Measurements from ENCODE around the gene CDC14B.
"Not testable (repeated sequence)": the region's sequence is repeated elsewhere in the genome, so short reads cannot be mapped to it uniquely, and the experiment has no call there.

CDC14B gene

GRCh38 chr9:96651626-96652025 is 32.0 kb upstream of the CDC14B start:
- Histone ChIP-seq H3K4me1 (ENCODE audit: control insufficient read depth, insufficient read depth, low read length) (peaks cover 8% of the 10 kb centered on the region), H3K27me3 (ENCODE audit: control insufficient read depth, insufficient read depth, low read length) (no peaks in the 10 kb centered on the region), H3K9me3 (replicated peaks; ENCODE audit: low read length) (no peaks in the 10 kb centered on the region), H3K9ac (ENCODE audit: low read depth, low read length) (no peak overlapping the region), H3K4me3 (ENCODE audit: low read length) (no peak overlapping the region), H3K4me2 (ENCODE audit: low read length) (no peak overlapping the region), H3K36me3 (ENCODE audit: insufficient read depth, low read length) (peaks cover 20% of the 10 kb centered on the region)

DNA sequence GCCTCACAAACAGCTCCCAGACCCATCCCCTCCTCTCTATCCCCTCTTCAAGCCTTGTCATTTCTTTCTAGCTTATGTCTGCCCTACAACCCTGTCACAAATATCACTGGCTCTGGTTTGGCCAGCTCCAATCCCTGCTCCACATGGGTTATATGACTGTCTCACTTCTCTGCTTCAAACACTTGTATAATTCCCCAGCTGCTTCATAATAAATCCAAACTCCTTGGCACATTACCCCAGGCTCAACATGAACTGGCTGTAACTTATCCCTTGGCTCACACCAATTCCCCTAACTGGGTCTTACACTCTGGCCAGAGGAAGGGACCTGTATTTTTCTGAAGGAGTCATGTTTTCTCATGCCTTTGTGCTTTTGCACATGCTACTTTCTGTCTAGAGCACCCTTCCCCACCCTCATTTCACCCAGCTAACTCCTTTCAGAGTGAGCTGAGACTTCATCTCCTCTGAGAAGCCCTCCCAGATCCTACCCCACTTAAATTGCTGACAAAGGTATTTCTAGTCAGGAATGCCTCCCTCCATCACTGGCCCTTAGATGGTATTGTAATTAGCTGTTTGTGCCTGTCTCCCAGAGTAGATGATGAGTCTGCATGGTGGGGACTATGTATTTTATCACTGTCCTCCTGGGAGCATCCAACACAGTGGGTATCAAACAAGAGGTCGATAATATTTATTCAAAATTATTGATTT is 30.1 kb upstream of the CDC14B start:
- Histone ChIP-seq H3K9ac (ENCODE audit: low read depth, low read length) (no peak overlapping the region), H3K4me3 (ENCODE audit: low read length) (no peak overlapping the region), H3K9me3 (replicated peaks; ENCODE audit: low read length) (no peaks in the 10 kb centered on the region), H3K4me1 (ENCODE audit: control insufficient read depth, insufficient read depth, low read length) (peaks cover 17% of the 10 kb centered on the region), H3K4me2 (ENCODE audit: low read length) (no peak overlapping the region), H3K36me3 (ENCODE audit: insufficient read depth, low read length) (peaks cover 23% of the 10 kb centered on the region), H3K27me3 (ENCODE audit: control insufficient read depth, insufficient read depth, low read length) (no peaks in the 10 kb centered on the region)

GRCh38 chr9:96646081-96646991 is 26.7 kb upstream of the CDC14B start:
- H3K4me1 ChIP-seq (ENCODE audit: control insufficient read depth, insufficient read depth, low read length): peaks cover 13% of the 10 kb centered on the region
- H3K27me3 ChIP-seq (ENCODE audit: control insufficient read depth, insufficient read depth, low read length): no peaks in the 10 kb centered on the region
- no peak overlapping the region for H3K4me3 ChIP-seq (ENCODE audit: low read length)
- H3K4me2 ChIP-seq (ENCODE audit: low read length): peak overlapping the region; percentile 36
- H3K36me3 ChIP-seq (ENCODE audit: insufficient read depth, low read length): peaks cover 25% of the 10 kb centered on the region
- H3K9me3 ChIP-seq (replicated peaks; ENCODE audit: low read length): no peaks in the 10 kb centered on the region
- peak overlapping the region; percentile 25 for H3K9ac ChIP-seq (ENCODE audit: low read depth, low read length)

- no peak overlapping the region for H3K9ac ChIP-seq (ENCODE audit: low read depth, low read length)
- peaks cover 7% of the 10 kb centered on the region for H3K36me3 ChIP-seq (ENCODE audit: insufficient read depth, low read length)
- no peaks in the 10 kb centered on the region for H3K9me3 ChIP-seq (replicated peaks; ENCODE audit: low read length)
- H3K4me3 ChIP-seq (ENCODE audit: low read length): no peak overlapping the region
- H3K4me1 ChIP-seq (ENCODE audit: control insufficient read depth, insufficient read depth, low read length): peaks cover 13% of the 10 kb centered on the region
- no peaks in the 10 kb centered on the region for H3K27me3 ChIP-seq (ENCODE audit: control insufficient read depth, insufficient read depth, low read length)
- H3K4me2 ChIP-seq (ENCODE audit: low read length): no peak overlapping the region
Measured at GRCh38 chr9:96644137-96644536, 24.5 kb upstream of the CDC14B start.

DNA sequence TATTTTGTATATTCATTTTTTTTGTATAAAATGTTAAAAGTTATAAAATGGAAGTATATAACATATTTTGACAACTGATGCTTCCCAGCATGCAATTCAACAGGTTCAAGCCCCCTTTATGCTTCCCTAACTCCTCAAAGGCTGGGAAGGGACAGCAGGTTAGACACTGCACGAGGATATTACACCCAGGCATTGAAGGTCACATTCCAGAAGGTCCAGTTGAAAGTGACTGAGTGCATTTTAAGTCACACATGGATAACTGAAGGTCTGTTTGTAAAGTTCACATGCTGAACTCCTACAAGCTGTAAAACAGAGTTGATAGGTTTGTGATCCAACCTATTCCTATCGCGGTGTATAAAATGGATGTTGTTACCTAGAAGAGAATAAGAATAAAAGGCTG is 21.9 kb upstream of the CDC14B start:
- H3K9ac ChIP-seq (ENCODE audit: low read depth, low read length): no peak overlapping the region
- H3K27me3 ChIP-seq (ENCODE audit: control insufficient read depth, insufficient read depth, low read length): no peaks in the 10 kb centered on the region
- H3K4me3 ChIP-seq (ENCODE audit: low read length): no peak overlapping the region
- peaks cover 16% of the 10 kb centered on the region for H3K4me1 ChIP-seq (ENCODE audit: control insufficient read depth, insufficient read depth, low read length)
- peaks cover 7% of the 10 kb centered on the region for H3K36me3 ChIP-seq (ENCODE audit: insufficient read depth, low read length)
- no peaks in the 10 kb centered on the region for H3K9me3 ChIP-seq (replicated peaks; ENCODE audit: low read length)
- no peak overlapping the region for H3K4me2 ChIP-seq (ENCODE audit: low read length)

DNA sequence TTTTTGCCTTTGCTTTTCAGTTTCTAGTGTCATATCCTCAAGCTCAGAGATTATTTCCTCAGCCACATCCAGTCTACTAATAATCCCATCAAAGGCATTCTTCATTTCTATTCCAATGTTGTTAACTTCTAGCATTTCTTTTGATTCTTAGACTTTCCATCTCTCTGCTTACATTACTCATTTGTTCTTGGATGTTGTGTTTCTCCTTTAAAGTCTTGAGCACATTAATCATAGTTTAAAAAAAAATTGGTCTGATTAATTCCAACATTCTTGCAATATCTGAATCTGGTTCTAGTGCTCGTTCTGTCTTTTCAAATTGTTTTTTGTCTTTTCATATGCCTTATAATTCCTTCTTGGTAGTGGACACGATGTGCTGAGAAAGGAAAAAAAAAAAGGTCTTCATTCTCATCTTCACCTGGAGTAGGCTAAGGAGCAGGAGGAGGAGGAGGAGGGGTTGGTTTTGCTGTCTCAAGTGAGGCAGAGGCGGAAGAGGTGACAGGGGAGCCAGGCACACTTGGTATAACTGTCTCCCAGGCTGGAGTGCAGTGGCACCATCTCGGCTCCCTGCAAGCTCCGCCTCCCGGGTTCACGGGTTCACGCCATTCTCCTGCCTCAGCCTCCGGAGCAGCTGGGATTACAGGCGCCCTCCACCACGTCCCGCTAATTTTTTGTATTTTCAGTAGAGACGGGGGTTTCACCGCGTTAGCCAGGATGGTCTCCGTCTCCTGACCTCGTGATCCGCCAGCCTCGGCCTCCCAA is 19.1 kb upstream of the CDC14B start:
- Histone ChIP-seq H3K9ac (ENCODE audit: low read depth, low read length) (no peak overlapping the region), H3K27me3 (ENCODE audit: control insufficient read depth, insufficient read depth, low read length) (no peaks in the 10 kb centered on the region), H3K36me3 (ENCODE audit: insufficient read depth, low read length) (peaks cover 4% of the 10 kb centered on the region), H3K4me2 (ENCODE audit: low read length) (peak overlapping the region; percentile 26), H3K9me3 (replicated peaks; ENCODE audit: low read length) (no peaks in the 10 kb centered on the region), H3K4me1 (ENCODE audit: control insufficient read depth, insufficient read depth, low read length) (peaks cover 8% of the 10 kb centered on the region), H3K4me3 (ENCODE audit: low read length) (no peak overlapping the region)

GRCh38 chr9:96636368-96636767 is 16.7 kb upstream of the CDC14B start:
- Histone ChIP-seq H3K9ac (ENCODE audit: low read depth, low read length) (no peak overlapping the region), H3K27me3 (ENCODE audit: control insufficient read depth, insufficient read depth, low read length) (no peaks in the 10 kb centered on the region), H3K4me2 (ENCODE audit: low read length) (no peak overlapping the region), H3K4me3 (ENCODE audit: low read length) (no peak overlapping the region), H3K4me1 (ENCODE audit: control insufficient read depth, insufficient read depth, low read length) (peaks cover 8% of the 10 kb centered on the region), H3K9me3 (replicated peaks; ENCODE audit: low read length) (no peaks in the 10 kb centered on the region), H3K36me3 (ENCODE audit: insufficient read depth, low read length) (no peaks in the 10 kb centered on the region)

- not testable (repeated sequence) for H3K4me1 ChIP-seq (ENCODE audit: control insufficient read depth, insufficient read depth, low read length); H3K27me3 ChIP-seq (ENCODE audit: control insufficient read depth, insufficient read depth, low read length); H3K9me3 ChIP-seq (replicated peaks; ENCODE audit: low read length); H3K36me3 ChIP-seq (ENCODE audit: insufficient read depth, low read length); H3K9ac ChIP-seq (ENCODE audit: low read depth, low read length); H3K4me3 ChIP-seq (ENCODE audit: low read length); H3K4me2 ChIP-seq (ENCODE audit: low read length)
Measured at GRCh38 chr9:96633579-96633978, 13.9 kb upstream of the CDC14B start.

GRCh38 chr9:96626912-96627311 is 7.3 kb upstream of the CDC14B start:
- Histone ChIP-seq H3K4me1 (ENCODE audit: control insufficient read depth, insufficient read depth, low read length) (peaks cover 10% of the 10 kb centered on the region), H3K9me3 (replicated peaks; ENCODE audit: low read length) (no peaks in the 10 kb centered on the region), H3K4me2 (ENCODE audit: low read length) (peak overlapping the region; percentile 52), H3K4me3 (ENCODE audit: low read length) (no peak overlapping the region), H3K36me3 (ENCODE audit: insufficient read depth, low read length) (no peaks in the 10 kb centered on the region), H3K27me3 (ENCODE audit: control insufficient read depth, insufficient read depth, low read length) (peaks cover 10% of the 10 kb centered on the region), H3K9ac (ENCODE audit: low read depth, low read length) (no peak overlapping the region)

DNA sequence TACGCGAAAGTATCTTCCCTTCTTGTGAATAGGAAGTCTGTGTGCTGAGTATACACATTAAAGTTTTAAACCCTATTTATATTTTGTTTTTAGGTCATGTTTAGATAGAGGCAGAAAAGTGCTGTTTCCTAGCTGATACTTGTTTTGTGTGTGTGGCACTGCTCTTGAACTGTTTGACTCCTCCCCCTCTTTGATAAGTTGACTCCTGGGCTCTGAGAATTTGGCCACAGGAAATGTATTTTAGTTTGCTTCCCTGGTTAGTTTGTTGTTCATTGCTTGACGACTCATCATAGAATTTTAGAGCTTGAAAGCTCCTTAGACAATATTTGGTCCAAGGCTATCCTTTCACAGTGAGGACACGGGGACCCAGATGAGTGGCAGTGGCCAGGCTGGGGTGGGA is 2.0 kb upstream of the CDC14B start:
- no peaks in the 10 kb centered on the region for H3K27me3 ChIP-seq (ENCODE audit: control insufficient read depth, insufficient read depth, low read length)
- H3K9ac ChIP-seq (ENCODE audit: low read depth, low read length): no peak overlapping the region
- H3K4me1 ChIP-seq (ENCODE audit: control insufficient read depth, insufficient read depth, low read length): peaks cover 7% of the 10 kb centered on the region
- H3K4me2 ChIP-seq (ENCODE audit: low read length): no peak overlapping the region
- no peaks in the 10 kb centered on the region for H3K9me3 ChIP-seq (replicated peaks; ENCODE audit: low read length)
- H3K36me3 ChIP-seq (ENCODE audit: insufficient read depth, low read length): no peaks in the 10 kb centered on the region
- no peak overlapping the region for H3K4me3 ChIP-seq (ENCODE audit: low read length)

- peaks cover 7% of the 10 kb centered on the region for H3K4me1 ChIP-seq (ENCODE audit: control insufficient read depth, insufficient read depth, low read length)
- no peaks in the 10 kb centered on the region for H3K36me3 ChIP-seq (ENCODE audit: insufficient read depth, low read length)
- no peaks in the 10 kb centered on the region for H3K27me3 ChIP-seq (ENCODE audit: control insufficient read depth, insufficient read depth, low read length)
- no peak overlapping the region for H3K4me3 ChIP-seq (ENCODE audit: low read length)
- no peak overlapping the region for H3K9ac ChIP-seq (ENCODE audit: low read depth, low read length)
- H3K4me2 ChIP-seq (ENCODE audit: low read length): no peak overlapping the region
- no peaks in the 10 kb centered on the region for H3K9me3 ChIP-seq (replicated peaks; ENCODE audit: low read length)
Measured at GRCh38 chr9:96620832-96621269, 1.2 kb upstream of the CDC14B start.
